C4-2B (cell line): ENCODE results near the gene KCNJ6.

Experiments
- CTCF ChIP-seq: fragments of 450-650 bp; conservative IDR thresholded peaks from 2 replicates; pipeline ENCODE4 v1.5.1; 2017; ENCODE audit warnings: mild to moderate bottlenecking
- ZFX ChIP-seq: fragments of 450-650 bp; IDR thresholded peaks from 2 replicates; pipeline ENCODE4 v1.6.1; 2017

- no peak for TF ChIP-seq CTCF
- TF ChIP-seq ZFX: no peak
Observed at GRCh38 chr21:37749132-37749531, 167.1 kb downstream of the KCNJ6 start.
